Ovary (tissue), 9 donors: ENCODE results near the gene SSC4D. TPM values are rescaled to one million over a fixed set of nuclear protein-coding genes. Genes with fewer than 3 reads are reported as not detected.

Source experiments
- DNase-seq, 5 donors: peaks; one replicate each; pipeline ENCODE4 v3.0.0-alpha.2; 2019 to 2020
- H3K27ac ChIP-seq, 2 donors: fragments of 200-600 bp; one replicate each; pipeline versions ENCODE4 v1.5.1 to v1.8.0; 2019 to 2022
- H3K27me3 ChIP-seq: fragments of 200-600 bp; one replicate; pipeline ENCODE4 v1.8.0; 2022
- H3K36me3 ChIP-seq: fragments of 200-600 bp; sonication (generic); one replicate; pipeline ENCODE4 v1.5.1; 2019
- H3K4me1 ChIP-seq: one replicate; pipeline ENCODE4 v1.8.1; 2013; ENCODE audit warnings: mild to moderate bottlenecking, moderate library complexity; ENCODE audit not compliant: insufficient read depth
- H3K4me3 ChIP-seq: fragments of 200-600 bp; sonication (generic); one replicate; pipeline ENCODE4 v1.5.1; 2017
- H3K9me3 ChIP-seq, 2 donors: fragments of 200-600 bp in 1 of 2; sonication (generic) in 1 of 2; one replicate each; pipeline versions ENCODE4 v1.5.1 to v1.8.1; 2013 to 2019; ENCODE audit warnings: mild to moderate bottlenecking in 1 of 2, moderate library complexity in 1 of 2
- EP300 ChIP-seq: sonication (generic); formaldehyde crosslinking; IDR thresholded peaks from one replicate; pipeline ENCODE4 v1.6.1; 2017; ENCODE audit warnings: antibody characterized with exemption
- POLR2A ChIP-seq: fragments of 450-650 bp; IDR thresholded peaks from one replicate; pipeline ENCODE4 v1.6.1; 2017; ENCODE audit warnings: antibody characterized with exemption, mild to moderate bottlenecking, moderate library complexity
- WGBS, 3 donors: extraction: QIAGEN DNeasy Blood & Tissue Kit in 1 of 3; methylation state at CpG; one replicate each; pipeline versions ENCODE4 v1.1.5 to v1.1.7; 2013 to 2017; 5-methylcytosine and 5-hydroxymethylcytosine counted together
- intact Hi-C, 4 donors: fragments of 100-400 bp; cut with DNase I; formaldehyde crosslinking; loops; one replicate each; pipeline versions ENCODE4 v1.11.0 to v1.15.1; 2022 to 2023
- polyA plus RNA-seq, 2 donors: library from polyadenylated mRNA; stranded (reverse); fragments of 200-250 nt in 1 of 2; fragments of 350-450 nt in 1 of 2; fragmentation: Illumina TruSeq in 1 of 2; extraction: RNeasy Lipid Tissue Mini Kit (QIAGEN cat#74804) in 1 of 2; gene quantifications; one replicate each; pipeline ENCODE4 v1.2.3, GENCODE V29; 2013 to 2014
- total RNA-seq, 7 donors: library from RNA; depleted of rRNA in 2 of 7; stranded (reverse); fragments of >200 nt in 2 of 7; fragmentation: NEBNext Ultra II Directional in 3 of 7; extraction: Animal tissue kit (Norgen Biotek cat#: 25700) in 3 of 7; gene quantifications; one replicate each; pipeline versions ENCODE4 v1.1.0 to v1.2.4, GENCODE V29; 2016 to 2023
- TF ChIP-seq, protein P1 (sequence below), 3 donors: fragments of 450-650 bp in 2 of 3; fragments of 200-600 bp in 1 of 3; IDR thresholded peaks; one replicate each; pipeline versions ENCODE4 v1.5.1 to v1.8.0; 2016 to 2022; ENCODE audit warnings: antibody characterized with exemption in 3 of 3, mild to moderate bottlenecking in 1 of 3
- donor health status: DM: no; HTN: no; CAD: no; lungs with moderate emphysema.
- donor health status: DM: no; HTN: no; CAD: no.
- donor health status: Bipolar disorder and iron deficiency.
- donor health status: DM: yes; HTN: yes; CAD: no.
- donor health status: DM: no; HTN: no; CAD: no.
- donor health status: DM: yes; HTN: yes; CAD: no.

SSC4D gene
- total and polyA plus RNA-seq, 9 donors = 0.48 to 2.6 (median 1.0) TPM

DNA sequence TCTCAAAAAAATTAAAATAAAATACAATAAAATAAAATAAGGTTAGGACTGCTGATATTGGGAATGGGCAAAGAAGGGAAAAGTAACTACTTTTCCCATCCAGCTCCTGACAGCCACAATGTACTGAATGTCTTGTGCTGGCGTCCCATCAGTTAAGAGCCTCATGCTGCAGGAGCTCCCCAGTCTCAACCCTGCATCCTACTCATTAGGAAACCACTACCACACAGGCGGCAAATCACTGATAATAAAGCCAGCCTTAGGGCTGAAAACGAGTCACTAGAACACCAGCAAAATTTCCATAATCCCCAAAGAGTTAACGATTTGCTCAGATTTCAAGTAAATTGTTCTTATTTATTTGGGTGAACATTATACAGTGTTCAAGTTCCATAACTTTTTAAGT, 55.0 kb downstream of the SSC4D start:
- no peaks in the 10 kb centered on the region for H3K9me3 ChIP-seq
- H3K4me1 ChIP-seq = peaks cover 10% of the 10 kb centered on the region
- H3K4me3 ChIP-seq = no peak overlapping the region
- no peaks in the 10 kb centered on the region for H3K27me3 ChIP-seq
- H3K27ac ChIP-seq = no peak overlapping the region
- TF ChIP-seq, protein P1, sequence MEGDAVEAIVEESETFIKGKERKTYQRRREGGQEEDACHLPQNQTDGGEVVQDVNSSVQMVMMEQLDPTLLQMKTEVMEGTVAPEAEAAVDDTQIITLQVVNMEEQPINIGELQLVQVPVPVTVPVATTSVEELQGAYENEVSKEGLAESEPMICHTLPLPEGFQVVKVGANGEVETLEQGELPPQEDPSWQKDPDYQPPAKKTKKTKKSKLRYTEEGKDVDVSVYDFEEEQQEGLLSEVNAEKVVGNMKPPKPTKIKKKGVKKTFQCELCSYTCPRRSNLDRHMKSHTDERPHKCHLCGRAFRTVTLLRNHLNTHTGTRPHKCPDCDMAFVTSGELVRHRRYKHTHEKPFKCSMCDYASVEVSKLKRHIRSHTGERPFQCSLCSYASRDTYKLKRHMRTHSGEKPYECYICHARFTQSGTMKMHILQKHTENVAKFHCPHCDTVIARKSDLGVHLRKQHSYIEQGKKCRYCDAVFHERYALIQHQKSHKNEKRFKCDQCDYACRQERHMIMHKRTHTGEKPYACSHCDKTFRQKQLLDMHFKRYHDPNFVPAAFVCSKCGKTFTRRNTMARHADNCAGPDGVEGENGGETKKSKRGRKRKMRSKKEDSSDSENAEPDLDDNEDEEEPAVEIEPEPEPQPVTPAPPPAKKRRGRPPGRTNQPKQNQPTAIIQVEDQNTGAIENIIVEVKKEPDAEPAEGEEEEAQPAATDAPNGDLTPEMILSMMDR (IDR thresholded peaks at IDR 0.05) = no peak
- TF ChIP-seq POLR2A (no peak), EP300 (no peak)
- intact Hi-C loops = loop anchor here in 1 of 4 donors (10.0 kb wide), 1 partner anchor 60 kb away; no protein-coding TSS in a partner anchor
- 60 to 74% (median 68%) methylated on average over 4 of the region's 4 CpGs for WGBS, 3 donors
- H3K36me3 ChIP-seq = no peaks in the 10 kb centered on the region
- no peak for DNase-seq

DNA sequence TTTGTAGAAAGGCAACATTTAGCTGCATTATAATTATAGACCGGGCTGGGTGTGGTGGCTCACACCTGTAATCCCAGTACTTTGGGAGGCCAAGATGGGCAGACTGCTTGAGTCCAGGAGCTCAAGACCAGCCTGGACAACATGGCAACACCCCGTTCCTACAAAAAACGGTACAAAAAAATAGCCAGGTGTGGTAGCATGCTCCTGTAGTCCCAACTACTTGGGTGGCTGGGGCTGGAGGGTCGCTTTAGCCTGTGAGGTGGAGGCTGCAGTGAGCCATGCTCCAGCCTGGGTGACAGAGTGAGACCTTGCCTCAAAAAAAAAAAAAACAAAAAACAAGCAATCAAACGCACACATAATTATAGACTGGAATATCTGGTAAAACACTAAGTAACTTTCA, 55.8 kb downstream of the SSC4D start:
- WGBS, 3 donors = 93 to 94% (median 93%) methylated on average over 5 of the region's 5 CpGs
- DNase-seq = no peak
- H3K4me1 ChIP-seq = peaks cover 10% of the 10 kb centered on the region
- no peaks in the 10 kb centered on the region for H3K9me3 ChIP-seq
- no peaks in the 10 kb centered on the region for H3K27me3 ChIP-seq
- TF ChIP-seq EP300 (no peak), POLR2A (no peak)
- TF ChIP-seq, protein P1 (IDR thresholded peaks at IDR 0.05) = no peak
- no peak overlapping the region for H3K4me3 ChIP-seq
- H3K36me3 ChIP-seq = no peaks in the 10 kb centered on the region
- intact Hi-C loops = loop anchor here in 1 of 4 donors (10.0 kb wide), 1 partner anchor 61 kb away; no protein-coding TSS in a partner anchor
- no peak overlapping the region for H3K27ac ChIP-seq

DNA sequence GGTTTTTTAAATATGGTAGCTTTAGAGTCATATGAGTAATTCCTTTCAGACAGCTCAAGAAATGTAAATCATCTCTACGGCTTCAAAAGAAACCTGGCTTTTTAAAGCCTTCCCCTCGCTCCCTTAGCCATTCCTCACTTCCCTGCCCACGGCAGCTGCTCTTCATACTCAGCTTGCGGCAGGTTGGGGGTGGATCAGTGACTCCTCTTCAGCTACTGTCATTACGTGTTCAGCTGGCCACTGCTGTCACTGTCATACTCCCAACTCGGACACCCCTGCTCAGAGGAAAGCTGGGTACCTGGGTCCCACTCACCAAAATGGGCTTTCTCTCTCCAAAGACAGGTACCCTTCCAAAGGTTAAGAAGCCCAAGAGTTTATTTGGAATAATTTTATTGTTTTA, 57.3 kb downstream of the SSC4D start:
- H3K4me1 ChIP-seq = peaks cover 10% of the 10 kb centered on the region
- H3K4me3 ChIP-seq = no peak overlapping the region
- WGBS, 3 donors = 70 to 85% (median 84%) methylated on average over 6 of the region's 6 CpGs
- H3K36me3 ChIP-seq = no peaks in the 10 kb centered on the region
- no peaks in the 10 kb centered on the region for H3K27me3 ChIP-seq
- intact Hi-C loops = loop anchor here in 1 of 4 donors (10.0 kb wide), 1 partner anchor 63 kb away; no protein-coding TSS in a partner anchor
- TF ChIP-seq, protein P1 (IDR thresholded peaks at IDR 0.05) = no peak
- TF ChIP-seq EP300 = no peak
- H3K27ac ChIP-seq = no peak overlapping the region
- no peaks in the 10 kb centered on the region for H3K9me3 ChIP-seq
- DNase-seq = no peak

DNA sequence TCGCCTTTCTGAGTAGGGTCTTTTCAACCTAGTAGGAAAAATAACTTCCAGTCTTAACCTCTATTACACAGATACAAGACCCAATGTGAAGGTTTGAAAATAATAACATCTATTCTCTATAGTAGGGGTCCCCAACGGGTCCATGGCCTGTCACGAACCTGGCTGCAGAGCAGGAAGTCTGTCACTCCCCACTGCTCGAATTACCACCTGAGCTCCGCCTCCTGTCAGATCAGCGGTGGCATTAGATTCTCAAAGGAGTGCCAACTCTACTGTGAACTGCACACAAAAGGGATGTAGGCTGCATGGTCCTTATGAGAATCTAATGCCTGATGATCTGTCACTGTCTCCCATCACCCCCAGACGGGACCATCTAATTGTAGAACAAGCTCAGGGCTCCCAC, 58.1 kb downstream of the SSC4D start:
- peaks cover 7% of the 10 kb centered on the region for H3K4me1 ChIP-seq
- no peak for TF ChIP-seq POLR2A
- intact Hi-C loops = loop anchor here in 1 of 4 donors (10.0 kb wide), 1 partner anchor 63 kb away; no protein-coding TSS in a partner anchor
- H3K36me3 ChIP-seq = no peaks in the 10 kb centered on the region
- no peak for DNase-seq
- H3K9me3 ChIP-seq = no peaks in the 10 kb centered on the region
- H3K4me3 ChIP-seq = no peak overlapping the region
- H3K27me3 ChIP-seq = no peaks in the 10 kb centered on the region
- no peak overlapping the region for H3K27ac ChIP-seq
- 91 to 92% (median 91%) methylated on average over 7 of the region's 7 CpGs for WGBS, 3 donors

DNA sequence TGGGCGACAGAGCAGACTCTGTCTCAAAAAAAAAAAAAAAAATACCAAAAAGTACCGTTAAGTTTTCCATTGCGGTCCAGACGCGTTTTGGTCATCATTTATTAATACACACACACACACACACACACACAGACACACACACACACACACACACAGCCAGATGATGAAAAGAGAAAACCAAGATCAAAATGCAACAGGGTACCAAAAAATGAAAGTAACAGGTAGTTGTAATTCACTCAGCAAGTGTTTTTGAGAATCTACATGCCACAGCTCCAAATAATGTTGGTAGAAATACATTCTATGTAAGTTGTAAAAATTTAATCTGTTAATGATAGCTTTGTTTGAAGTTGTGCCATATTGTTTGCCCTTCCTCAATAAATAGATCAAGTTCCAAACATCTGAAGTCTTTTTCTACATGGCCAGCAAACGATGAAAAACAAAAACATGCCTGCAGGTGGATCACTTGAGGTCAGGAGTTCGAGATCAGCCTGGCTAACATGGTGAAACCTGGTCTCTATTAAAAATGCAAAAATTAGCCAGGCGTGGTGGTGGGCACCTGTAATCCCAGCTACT, 60.1 kb downstream of the SSC4D start:
- no peak for DNase-seq
- 83% methylated on average over 8 of the region's 8 CpGs for WGBS, 3 donors
- H3K27me3 ChIP-seq = no peaks in the 10 kb centered on the region
- H3K4me1 ChIP-seq = peaks cover 6% of the 10 kb centered on the region
- no peaks in the 10 kb centered on the region for H3K9me3 ChIP-seq
- no peaks in the 10 kb centered on the region for H3K36me3 ChIP-seq
- H3K4me3 ChIP-seq = no peak overlapping the region
- intact Hi-C loops = no loop called here
- H3K27ac ChIP-seq = no peak overlapping the region
- TF ChIP-seq, protein P1 (IDR thresholded peaks at IDR 0.05) = no peak
- TF ChIP-seq POLR2A (no peak), EP300 (no peak)
